Transverse colon (tissue), 3 donors: ENCODE results near the gene EDN3.

Experiments used
- POLR2A ChIP-seq: fragments of 450-650 bp; IDR thresholded peaks from one replicate; pipeline ENCODE4 v1.6.1; 2016; ENCODE audit warnings: antibody characterized with exemption, mild to moderate bottlenecking, moderate library complexity
- TF ChIP-seq, protein P1 (sequence below), 5 experiments: fragments of 200-600 bp in 3 of 5; fragments of 450-650 bp in 2 of 5; sonication (generic) in 3 of 5; IDR thresholded peaks; 1 replicate in 2 of 5; 2 replicates in 3 of 5; pipeline ENCODE4 v1.5.1; 2016 to 2017; ENCODE audit warnings: antibody characterized with exemption in 5 of 5, inconsistent platforms in 3 of 5, mild to moderate bottlenecking in 2 of 5, moderate library complexity in 1 of 5

DNA sequence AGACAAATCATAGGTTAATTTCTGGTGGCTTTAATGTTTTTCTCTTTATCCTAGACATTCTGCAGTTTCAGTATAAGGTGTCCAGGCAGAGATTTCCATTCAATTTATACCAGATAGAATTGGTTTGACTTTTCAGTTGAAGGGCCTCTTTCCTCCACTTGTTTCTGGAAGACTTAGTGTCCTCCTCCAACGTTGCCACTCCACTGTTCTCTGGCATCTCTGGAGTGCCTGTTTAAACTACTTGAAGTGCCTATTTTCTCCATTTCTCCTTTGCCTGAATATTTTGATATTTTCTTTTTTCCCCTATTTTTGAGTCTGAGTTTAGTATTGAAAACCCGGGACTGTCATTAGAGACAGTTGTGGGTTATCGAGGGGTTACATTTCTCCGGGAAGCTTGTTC lies 27.7 kb downstream of the EDN3 start:
- TF ChIP-seq, protein P1, sequence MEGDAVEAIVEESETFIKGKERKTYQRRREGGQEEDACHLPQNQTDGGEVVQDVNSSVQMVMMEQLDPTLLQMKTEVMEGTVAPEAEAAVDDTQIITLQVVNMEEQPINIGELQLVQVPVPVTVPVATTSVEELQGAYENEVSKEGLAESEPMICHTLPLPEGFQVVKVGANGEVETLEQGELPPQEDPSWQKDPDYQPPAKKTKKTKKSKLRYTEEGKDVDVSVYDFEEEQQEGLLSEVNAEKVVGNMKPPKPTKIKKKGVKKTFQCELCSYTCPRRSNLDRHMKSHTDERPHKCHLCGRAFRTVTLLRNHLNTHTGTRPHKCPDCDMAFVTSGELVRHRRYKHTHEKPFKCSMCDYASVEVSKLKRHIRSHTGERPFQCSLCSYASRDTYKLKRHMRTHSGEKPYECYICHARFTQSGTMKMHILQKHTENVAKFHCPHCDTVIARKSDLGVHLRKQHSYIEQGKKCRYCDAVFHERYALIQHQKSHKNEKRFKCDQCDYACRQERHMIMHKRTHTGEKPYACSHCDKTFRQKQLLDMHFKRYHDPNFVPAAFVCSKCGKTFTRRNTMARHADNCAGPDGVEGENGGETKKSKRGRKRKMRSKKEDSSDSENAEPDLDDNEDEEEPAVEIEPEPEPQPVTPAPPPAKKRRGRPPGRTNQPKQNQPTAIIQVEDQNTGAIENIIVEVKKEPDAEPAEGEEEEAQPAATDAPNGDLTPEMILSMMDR (IDR thresholded peaks at IDR 0.05) = no peak
- TF ChIP-seq POLR2A = no peak
